Lower leg skin (tissue), 3 donors: Measurements from ENCODE around the gene YWHAB.

Experiments
- POLR2A ChIP-seq, 2 donors: fragments of 450-650 bp; IDR thresholded peaks; one replicate each; pipeline ENCODE4 v1.6.1; 2016 to 2017; ENCODE audit warnings: antibody characterized with exemption in 2 of 2, mild to moderate bottlenecking in 1 of 2, moderate library complexity in 1 of 2
- TF ChIP-seq, protein P1 (sequence below), 3 donors: fragments of 450-650 bp; IDR thresholded peaks; one replicate each; pipeline ENCODE4 v1.5.1; 2016; ENCODE audit warnings: antibody characterized with exemption in 3 of 3, mild to moderate bottlenecking in 3 of 3, moderate library complexity in 2 of 3

DNA sequence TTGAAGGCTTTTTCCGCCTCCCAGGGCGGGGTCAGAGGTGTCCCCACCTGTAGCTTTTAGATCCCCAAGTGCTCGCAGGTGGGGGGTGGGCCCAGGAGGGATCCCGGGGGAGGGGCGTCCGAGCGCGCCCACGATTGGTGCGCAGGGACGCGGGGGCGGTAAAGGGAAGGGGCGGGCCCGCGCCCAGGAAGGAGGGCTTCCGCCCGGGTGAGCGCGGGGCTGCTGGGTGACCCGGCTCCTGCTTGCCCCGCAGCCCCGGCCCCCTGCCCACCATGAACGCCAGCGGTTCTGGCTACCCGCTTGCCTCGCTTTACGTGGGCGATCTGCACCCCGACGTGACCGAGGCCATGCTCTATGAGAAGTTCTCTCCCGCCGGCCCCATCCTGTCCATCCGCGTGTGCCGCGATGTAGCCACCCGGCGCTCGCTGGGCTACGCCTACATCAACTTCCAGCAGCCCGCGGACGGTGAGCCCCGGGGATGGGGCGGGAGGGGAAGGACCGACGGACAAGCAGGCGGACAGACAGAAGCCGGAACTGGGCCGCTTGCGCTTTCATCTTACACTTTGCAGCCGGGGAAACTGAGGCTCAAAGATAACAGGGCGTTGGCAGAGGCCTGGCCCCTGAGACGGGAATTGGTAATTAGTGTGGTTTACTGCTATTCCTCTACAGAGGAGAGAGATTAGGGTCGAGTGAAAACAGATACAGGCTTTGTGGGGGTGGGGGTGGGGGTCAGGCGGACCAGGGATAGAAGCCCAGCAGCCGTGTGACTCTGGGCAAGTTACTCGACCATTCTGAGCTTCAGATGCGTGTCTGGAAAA lies 24.6 kb downstream of the YWHAB start, which contains the start of gene PABPC1L:
- TF ChIP-seq, protein P1, sequence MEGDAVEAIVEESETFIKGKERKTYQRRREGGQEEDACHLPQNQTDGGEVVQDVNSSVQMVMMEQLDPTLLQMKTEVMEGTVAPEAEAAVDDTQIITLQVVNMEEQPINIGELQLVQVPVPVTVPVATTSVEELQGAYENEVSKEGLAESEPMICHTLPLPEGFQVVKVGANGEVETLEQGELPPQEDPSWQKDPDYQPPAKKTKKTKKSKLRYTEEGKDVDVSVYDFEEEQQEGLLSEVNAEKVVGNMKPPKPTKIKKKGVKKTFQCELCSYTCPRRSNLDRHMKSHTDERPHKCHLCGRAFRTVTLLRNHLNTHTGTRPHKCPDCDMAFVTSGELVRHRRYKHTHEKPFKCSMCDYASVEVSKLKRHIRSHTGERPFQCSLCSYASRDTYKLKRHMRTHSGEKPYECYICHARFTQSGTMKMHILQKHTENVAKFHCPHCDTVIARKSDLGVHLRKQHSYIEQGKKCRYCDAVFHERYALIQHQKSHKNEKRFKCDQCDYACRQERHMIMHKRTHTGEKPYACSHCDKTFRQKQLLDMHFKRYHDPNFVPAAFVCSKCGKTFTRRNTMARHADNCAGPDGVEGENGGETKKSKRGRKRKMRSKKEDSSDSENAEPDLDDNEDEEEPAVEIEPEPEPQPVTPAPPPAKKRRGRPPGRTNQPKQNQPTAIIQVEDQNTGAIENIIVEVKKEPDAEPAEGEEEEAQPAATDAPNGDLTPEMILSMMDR (IDR thresholded peaks at IDR 0.05) = no peak
- TF ChIP-seq POLR2A (IDR thresholded peaks at IDR 0.05) = no peak
